ENCODE data around the gene GSTA2. TPM values are rescaled to one million over a fixed set of nuclear protein-coding genes. Genes with fewer than 3 reads are reported as not detected.
"Not testable (repeated sequence)": the region's sequence is repeated elsewhere in the genome, so short reads cannot be mapped to it uniquely, and the experiment has no call there.

GSTA2 gene
- 10 to 100 TPM in 1 of 12 donors, under 1 TPM in 2, not detected in 9; 0.17 to 18.9 (median 0.23) TPM for polyA plus RNA-seq (ENCODE audit: insufficient read length in 12 of 12)
- long read RNA-seq, donor 1, transcript GSTA2-201 (7 exons, 1,313 nt) = major isoform, 80 of 125 reads
- long read RNA-seq, donor 1, partial matches to known transcripts = 45 of 125 reads
- long read RNA-seq, donor 1, other reads (novel, unspliced or antisense) = 0 of 125 reads
- long read RNA-seq, donor 2 = 0 reads
- long read RNA-seq, donor 3 = 0 reads
- long read RNA-seq, donor 4 = 0 reads
- long read RNA-seq, donor 5 = 0 reads
- long read RNA-seq, donor 6 = 0 reads
- long read RNA-seq, donor 7 = 0 reads
- long read RNA-seq, donor 8, partial matches to known transcripts = 0 of 1 reads
- long read RNA-seq, donor 8, other reads (novel, unspliced or antisense) = 0 of 1 reads
- long read RNA-seq, donor 9 = 0 reads
- long read RNA-seq, donor 10 = 0 reads
- long read RNA-seq, donor 11 = 0 reads

DNA sequence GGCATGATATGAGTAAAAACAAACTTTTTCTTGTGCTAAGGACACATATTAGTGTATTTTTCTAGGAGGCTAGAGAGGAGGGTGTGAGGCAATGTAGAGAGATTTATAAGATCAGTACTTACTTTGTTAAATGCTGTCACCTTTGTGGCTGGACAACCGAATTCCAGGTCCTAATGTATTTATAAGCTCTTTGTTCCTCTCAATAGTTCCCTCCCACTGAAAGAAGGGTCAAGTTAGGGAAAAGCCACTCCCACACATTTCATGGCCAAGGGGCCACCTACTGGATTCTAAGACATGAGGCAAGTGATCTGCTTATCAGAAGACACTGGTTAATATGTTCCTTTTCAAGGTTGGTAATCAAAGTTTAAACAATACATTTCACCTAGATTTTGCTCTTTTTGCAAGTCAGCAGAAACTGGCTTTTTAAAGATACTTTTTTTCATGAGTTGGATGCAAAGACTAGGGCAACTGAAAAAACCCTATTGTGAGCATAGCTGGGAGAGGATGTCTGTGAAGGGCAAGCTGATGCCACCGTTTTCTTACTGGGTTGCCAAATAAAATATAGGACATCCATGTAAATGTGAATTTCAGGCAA lies at the start of gene GSTA2:
TSS of gene GSTA2 (minus strand) at position 154 of the 595 bp plus-strand sequence. CDS start 5,528 bp downstream, outside the sequence.
- not testable (repeated sequence) for DNase-seq

DNA sequence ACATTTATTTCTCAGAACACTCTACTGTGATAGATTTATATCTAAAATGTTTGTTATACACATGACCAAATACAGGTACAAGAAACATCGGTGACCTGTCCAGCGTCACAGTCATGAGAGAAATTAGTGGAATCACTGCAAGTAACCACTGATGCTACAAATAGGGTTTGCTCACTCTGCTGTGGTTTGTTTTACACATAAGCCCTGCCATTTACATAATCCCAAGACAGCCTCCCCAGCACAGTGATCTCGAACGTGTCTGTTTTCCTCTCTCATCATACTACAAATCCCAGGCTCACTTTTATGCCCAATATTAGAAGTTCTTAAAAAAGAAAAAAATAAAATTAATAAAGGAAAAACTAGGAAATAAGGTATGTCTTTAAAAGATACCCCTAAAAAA lies 46.5 kb upstream of the GSTA2 start:
- DNase-seq = not testable (repeated sequence)

DNA sequence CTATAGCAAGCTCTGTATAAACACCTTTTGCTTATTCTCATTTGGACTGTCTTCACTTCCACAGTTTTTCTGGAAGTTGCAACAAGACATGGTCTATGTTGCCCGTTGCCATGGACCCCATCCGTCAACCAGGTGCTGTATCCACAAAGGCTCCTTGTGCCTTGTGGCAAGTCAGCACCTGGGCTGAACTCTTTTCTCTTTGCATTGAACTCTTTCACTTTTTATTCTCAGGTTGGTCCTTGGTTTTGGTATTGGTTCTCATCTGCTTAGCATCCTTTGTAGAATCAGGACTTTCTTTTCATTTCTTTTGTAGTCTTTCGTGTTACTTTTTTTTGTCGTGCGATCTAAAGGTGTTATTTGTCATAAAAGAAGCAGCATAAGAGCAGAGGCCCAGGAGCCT lies 45.4 kb upstream of the GSTA2 start:
- no peak for DNase-seq

DNA sequence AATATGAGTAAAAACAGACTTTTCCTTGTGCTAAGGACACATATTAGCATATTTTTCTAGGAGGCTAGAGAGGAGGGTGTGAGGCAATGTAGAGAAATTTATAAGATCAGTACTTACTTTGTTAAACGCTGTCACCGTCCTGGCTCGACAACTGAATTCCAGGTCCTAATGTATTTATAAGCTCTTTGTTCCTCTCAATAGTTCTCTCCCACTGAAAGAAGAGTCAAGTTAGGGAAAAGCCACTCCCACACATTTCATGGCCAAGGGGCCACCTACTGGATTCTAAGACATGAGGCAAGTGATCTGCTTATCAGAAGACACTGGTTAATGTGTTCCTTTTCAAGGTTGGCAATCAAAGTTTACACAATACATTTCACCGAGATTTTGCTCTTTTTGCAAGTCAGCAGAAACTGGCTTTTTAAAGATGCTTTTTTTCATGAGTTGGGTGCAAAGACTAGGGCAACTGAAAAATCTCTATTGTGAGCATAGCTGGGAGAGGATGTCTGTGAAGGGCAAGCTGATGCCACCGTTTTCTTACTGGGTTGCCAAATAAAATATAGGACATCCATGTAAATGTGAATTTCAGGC lies 40.5 kb upstream of the GSTA2 start, which contains the start of gene GSTA1:
TSS of gene GSTA1 (minus strand) at position 149 of the 588 bp plus-strand sequence. CDS start 4,549 bp downstream, outside the sequence.
- DNase-seq = not testable (repeated sequence)

DNA sequence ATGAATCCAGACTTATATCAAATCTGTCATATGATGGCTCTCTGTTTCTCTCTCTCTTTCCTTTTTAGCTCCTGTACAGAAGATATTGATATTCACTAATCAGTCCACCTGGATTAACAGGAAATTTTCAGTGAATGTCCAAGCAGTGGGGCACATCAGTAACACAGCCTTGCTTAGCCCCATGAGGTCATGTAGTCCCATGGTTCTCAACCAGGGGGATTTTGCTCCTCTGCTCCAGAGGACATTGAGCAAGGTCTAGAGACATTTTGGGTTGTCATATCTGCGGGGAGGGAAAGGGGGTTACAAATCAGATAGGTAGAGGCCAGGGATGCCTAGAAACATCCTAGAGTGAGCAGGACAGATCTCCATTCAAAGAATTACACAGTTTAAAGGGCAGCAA lies 39.5 kb upstream of the GSTA2 start:
- DNase-seq = no peak

DNA sequence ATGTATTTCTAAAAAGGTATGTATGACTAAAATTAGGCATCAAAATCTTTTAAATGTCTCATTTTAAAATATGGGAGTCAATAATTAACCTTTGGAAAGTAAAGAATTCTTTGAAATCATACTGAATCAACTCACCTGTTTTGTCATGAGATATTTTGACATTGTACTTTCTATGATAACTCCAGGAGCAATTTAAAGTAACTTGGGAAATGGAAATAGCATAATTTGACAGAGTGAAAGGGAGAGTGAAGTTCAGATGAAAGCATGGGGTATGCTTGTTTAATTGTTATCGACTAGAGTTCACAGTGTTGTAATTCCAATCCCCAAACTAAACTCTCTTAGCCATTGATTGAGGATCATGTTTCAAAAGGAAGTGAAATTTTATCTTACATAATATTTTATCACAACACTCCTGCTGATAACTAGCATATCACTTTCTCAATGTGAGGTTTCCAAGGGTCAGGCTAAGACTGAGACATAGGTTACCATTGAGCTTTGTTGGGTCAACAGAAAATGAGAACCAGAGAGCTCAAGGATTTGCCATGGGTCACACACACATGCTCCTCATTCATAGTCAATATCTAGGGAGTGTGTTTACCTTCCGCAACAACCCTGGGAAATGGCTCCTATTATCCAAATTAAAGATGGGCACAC lies 38.0 kb upstream of the GSTA2 start:
- no peak for DNase-seq

DNA sequence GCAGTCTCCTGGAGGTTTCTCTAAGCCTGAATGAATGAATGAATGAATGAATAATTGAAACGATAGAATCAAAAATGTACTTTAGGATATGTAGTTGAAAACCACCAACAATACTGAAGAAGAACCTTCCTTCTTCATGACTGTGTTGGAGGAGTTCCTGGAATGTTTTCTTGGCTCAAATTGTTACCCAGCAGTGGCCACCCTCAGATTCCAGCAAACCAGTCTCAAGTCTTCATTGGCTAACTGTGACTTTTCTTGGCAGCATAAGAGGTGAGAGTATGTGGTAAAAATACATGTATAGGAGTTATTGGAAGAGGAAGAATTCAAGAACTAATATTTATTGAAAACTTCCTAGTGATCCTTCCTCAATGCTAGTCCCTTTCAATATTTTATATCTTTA lies 36.0 kb upstream of the GSTA2 start:
- DNase-seq = not testable (repeated sequence)

DNA sequence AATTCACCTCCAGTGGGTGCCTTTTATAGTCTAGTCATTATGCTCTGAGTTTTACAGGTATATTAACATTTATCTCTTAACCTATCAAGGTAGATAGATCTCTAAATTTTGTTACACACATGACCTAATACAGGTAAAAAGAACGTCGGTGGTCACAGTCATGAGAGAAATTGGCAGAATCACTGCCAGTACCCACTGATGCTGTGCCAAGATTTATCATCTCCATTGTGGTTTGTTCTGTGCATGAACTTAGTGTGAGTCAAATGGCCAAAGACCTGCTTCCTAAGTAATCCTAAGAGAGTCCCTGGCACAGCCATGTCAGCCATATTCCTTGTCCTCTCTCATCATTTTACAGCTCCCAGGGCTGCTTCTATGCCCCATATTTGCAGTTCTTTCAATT lies 31.1 kb upstream of the GSTA2 start:
- DNase-seq = not testable (repeated sequence)

DNA sequence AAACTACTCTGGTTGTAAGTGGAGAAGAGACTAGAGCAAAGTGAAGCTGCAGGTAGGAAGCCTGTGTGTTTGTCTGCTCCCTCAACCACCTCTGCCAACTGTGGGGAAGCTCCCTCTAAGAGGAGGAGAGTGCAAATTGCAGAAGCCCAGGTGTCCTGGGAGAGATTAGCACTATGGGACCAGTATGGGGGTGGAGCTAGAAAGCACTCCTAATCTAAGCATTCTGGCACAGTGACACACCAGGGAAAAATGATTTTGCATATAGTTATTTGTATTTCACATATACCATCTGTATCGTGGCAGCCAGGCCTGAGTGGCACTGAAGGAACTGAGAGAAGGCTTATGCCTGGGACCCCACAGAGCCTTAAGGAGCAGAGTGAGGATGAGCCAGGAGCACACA lies 27.6 kb upstream of the GSTA2 start:
- DNase-seq = no peak

DNA sequence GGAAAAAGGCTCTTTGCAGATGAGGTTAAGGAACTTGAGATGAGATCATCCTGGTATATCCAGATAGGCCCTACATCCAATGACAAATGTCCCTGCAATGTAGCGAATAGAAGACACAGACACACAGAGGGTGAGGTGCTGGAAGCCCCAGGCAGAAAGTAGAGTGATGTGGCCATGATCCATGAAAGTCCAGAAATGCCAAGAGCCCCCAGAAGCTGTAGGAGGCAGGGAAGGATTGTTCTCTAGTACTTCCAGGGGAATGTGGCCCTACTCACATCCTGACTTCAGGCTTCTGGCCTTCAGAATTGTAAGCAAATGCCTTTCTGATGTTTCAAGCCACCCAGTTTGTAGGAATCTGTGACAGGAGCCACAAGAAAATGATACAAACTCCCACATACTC lies 26.4 kb upstream of the GSTA2 start:
- DNase-seq = not testable (repeated sequence)

DNA sequence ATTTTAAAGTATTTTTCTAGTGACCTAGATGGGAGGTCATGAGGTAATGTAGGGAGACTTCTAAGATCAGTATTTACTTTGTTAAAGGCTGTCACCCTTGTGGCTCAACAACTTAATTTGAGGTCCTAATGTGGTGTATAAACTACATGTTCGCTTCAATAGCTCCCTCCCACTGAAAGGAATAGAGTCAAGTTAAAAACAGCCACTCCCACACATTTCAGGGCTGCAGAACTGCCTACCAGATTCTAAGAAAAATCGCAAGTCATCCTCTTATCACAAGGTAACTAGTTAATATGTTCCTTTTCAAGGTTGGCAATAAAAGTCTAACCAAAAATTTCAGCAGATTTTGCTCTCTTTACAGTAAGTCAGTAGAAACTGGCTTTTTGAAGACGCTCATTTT lies 25.2 kb upstream of the GSTA2 start:
- DNase-seq = no peak

DNA sequence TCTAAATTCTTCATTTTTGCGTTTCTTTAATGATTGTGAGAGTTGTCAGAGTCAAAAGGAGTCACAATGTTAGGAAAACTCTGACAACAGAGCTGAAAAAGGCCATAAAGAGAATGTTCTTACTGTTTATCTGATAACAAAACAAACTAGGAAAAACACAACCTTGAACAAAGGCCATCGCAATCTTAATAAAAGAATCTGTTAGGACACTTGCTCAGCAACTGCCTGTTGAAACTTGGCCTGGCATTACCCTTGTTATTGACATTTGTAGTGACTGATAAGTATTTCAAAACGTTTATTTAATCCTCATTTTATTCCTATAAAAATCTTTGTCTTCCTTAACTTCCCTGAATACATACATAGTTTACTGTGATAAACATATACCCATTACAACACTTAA lies 24.6 kb upstream of the GSTA2 start:
- no peak for DNase-seq

DNA sequence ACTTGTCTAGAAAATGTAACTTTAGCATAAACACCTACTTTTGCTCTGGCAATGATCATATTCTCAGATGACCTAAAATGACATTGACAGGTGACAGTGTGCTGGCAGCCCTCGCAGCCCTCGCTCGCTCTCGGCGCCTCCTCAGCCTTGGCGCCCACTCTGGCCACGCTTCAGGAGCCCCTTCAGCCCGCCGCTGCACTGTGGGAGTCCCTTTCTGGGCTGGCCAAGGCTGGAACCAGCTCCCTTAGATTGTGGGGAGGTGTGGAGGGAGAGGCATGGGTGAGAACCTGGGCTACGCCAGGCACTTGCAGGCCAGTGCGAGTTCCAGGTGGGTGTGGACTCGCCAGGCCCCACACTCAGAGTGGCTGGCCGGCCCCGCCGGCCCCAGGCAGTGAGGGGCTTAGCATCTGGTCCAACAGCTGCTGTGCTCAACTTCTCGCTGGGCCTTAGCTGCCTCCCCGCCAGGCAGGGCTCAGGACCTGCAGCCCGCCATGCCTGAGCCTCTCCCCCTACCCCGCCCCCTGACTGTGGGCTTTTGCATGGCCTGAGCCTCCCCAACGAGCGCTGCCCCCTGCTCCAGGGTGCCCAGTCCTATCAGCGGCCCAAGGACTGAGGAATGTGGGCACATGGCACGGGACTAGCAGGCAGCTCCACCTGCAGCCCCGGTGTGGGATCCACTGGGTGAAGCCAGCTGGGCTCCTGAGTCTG lies 23.1 kb upstream of the GSTA2 start:
- no peak for DNase-seq

DNA sequence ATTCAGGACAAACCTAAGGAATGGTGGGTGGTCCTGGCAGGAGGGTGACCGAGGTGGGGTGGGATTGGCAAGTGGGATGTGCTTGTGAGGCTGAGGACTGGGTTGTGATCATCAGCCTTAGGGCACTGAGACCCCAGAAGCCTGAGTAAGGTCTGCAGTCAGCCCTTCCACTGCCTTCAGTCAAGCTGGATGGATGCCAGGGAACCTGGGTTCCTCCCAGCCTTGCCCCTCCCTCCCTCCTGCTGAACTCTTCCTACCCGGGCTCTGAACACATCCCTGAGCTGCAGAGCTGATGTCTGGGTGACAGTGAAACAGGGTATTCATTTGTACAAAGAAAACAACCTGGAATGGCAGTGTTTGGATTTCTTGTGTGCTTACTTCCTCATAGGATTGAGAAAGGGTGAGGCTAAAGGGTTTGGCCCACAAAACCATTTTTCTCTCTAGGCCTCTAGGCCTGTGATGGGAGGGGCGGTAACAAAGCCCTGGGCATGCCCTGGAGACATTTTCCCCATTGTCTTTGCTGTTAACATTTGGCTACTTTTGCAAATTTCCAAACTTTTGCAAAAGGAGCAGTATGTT lies 19.5 kb upstream of the GSTA2 start:
- not testable (repeated sequence) for DNase-seq

DNA sequence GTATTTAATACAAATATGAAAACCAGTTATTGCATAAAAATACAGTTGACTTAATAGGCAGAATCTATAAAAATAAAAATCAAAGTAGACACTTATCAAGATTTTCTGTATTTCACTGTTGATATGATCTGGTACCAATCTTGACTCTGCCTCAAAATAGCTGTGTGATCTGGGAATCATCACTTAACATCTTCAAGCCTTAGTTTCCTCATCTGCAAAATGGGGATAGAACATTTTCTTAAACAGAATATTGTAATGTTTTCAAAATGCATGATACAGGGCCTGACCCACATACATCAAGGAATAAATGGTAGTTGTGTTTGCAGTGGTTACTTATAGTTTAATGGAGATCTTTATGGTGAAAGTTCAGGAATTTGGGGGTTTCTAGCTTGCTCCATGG lies 18.9 kb upstream of the GSTA2 start:
- not testable (repeated sequence) for DNase-seq

DNA sequence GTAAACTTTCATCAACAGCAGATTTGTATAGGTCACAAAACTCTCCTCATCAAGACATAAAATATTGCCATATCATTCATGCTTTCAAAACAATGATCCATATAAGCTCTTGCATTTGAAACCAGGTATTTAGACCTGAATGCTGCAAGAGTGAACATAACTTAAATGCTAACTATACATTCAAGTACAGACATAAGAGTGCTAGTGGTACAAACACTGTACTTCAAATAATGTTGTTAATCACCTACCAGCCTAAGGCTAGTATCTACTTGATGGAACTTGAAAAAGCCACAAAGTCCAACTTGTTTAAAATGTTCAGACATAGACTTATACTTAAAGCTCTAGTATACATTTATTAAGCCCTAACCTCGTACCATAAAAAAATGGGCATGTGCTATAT lies 16.0 kb upstream of the GSTA2 start:
- DNase-seq = no peak

DNA sequence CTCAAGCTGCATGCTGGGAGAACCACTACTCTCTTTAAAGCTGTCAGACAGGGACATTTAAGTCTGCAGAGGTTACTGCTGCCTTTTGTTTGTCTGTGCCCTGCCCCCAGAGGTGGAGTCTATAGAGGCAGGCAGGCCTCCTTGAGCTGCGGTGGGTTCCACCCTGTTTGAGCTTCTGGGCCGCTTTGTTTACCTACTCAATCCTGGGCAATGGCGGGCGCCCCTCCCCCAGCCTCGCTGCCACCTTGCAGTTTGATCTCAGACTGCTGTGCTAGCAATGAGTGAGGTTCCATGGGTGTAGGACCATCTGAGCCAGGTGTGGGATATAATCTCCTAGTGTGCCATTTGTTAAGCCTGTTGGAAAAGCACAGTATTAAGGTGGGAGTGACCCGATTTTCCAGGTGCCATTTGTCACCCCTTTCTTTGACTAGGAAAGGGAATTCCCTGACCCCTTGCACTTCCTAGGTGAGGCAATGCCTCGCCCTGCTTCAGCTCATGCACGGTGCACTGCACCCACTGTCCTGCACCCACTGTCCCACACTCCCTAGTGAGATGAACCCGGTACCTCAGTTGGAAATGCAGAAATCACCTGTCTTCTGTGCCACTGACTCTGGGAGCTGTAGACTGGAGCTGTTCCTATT lies 13.6 kb upstream of the GSTA2 start:
- not testable (repeated sequence) for DNase-seq

DNA sequence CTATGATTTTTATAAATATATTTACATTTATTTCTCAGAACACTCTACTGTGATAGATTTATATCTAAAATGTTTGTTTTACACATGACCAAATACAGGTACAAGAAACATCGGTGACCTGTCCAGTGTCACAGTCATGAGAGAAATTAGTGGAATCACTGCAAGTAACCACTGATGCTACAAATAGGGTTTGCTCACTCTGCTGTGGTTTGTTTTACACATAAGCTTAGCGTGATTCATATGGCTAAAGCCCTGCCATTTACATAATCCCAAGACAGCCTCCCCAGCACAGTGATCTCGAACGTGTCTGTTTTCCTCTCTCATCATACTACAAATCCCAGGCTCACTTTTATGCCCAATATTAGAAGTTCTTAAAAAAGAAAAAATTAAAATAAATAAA lies 6.1 kb upstream of the GSTA2 start:
- DNase-seq = not testable (repeated sequence)

DNA sequence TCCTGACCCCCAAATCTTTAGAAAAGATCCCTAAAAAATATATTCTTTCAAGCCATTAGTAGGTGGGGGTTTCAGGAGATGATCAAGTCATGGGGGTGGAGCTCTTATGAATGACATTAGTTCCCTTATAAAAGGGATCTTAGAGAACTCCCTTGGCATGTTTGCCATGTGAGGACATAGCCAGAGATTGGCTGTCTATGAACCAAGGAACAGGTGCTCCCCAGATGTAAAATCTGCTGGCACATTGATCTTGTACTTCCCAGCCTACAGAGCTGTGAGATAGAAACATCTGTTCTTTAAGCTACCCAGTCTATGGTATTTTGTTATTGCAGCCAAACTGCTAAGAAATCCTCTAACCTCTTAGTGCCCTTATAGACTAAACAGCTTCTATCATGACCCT lies 4.4 kb upstream of the GSTA2 start:
- not testable (repeated sequence) for DNase-seq

DNA sequence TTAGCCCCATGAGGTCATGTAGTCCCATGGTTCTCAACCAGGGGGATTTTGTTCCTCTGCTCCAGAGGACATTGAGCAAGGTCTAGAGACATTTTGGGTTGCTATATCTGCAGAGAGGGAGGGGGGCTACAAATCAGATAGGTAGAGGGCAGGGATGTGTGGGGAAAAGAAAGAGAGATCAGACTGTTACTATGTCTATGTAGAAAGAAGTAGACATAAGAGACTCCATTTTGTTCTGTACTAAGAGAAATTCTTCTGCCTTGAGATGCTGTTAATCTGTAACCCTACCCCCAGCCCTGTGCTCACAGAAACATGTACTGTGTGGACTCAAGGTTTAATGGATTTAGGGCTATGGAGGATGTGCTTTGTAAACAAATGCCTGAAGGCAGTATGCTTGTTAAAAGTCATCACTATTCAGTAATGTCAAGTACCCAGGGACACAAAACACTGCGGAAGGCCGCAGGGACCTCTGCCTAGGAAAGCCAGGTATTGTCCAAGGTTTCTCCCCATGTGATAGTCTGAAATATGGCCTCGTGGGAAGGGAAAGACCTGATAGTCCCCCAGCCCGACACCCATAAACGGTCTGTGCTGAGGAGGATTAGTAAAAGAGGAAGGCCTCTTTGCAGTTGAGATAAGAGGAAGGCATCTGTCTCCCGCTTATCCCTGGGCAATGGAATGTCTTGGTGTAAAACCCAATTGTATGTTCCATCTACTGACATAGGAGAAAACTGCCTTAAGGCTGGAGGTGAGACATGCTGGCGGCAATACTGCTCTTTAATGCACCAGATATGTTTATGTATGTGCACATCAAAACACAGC lies 1.4 kb downstream of the GSTA2 start:
- DNase-seq = not testable (repeated sequence)
